K562 (cell line): ENCODE measurements around the gene UBLCP1.

Experiments
- JUN ChIP-seq, 2 experiments: sonication (generic) in 1 of 2; formaldehyde crosslinking in 1 of 2; IDR thresholded peaks; 2 replicates each; pipeline versions ENCODE4 v1.6.1 to v1.8.0; 2012 to 2022; ENCODE audit warnings: borderline replicate concordance in 2 of 2, mild to moderate bottlenecking in 2 of 2, improper control_type of control experiment in 1 of 2, low read depth in 1 of 2, low read length in 1 of 2, missing genetic modification reagents in 1 of 2
- TF ChIP-seq, protein P1 (sequence below): fragments of 200-800 bp; sonication (Bioruptor generic); IDR thresholded peaks from 2 replicates; pipeline ENCODE4 v1.6.1; 2016; ENCODE audit warnings: missing genetic modification characterization, missing compliant biosample characterization

- TF ChIP-seq, protein P1, sequence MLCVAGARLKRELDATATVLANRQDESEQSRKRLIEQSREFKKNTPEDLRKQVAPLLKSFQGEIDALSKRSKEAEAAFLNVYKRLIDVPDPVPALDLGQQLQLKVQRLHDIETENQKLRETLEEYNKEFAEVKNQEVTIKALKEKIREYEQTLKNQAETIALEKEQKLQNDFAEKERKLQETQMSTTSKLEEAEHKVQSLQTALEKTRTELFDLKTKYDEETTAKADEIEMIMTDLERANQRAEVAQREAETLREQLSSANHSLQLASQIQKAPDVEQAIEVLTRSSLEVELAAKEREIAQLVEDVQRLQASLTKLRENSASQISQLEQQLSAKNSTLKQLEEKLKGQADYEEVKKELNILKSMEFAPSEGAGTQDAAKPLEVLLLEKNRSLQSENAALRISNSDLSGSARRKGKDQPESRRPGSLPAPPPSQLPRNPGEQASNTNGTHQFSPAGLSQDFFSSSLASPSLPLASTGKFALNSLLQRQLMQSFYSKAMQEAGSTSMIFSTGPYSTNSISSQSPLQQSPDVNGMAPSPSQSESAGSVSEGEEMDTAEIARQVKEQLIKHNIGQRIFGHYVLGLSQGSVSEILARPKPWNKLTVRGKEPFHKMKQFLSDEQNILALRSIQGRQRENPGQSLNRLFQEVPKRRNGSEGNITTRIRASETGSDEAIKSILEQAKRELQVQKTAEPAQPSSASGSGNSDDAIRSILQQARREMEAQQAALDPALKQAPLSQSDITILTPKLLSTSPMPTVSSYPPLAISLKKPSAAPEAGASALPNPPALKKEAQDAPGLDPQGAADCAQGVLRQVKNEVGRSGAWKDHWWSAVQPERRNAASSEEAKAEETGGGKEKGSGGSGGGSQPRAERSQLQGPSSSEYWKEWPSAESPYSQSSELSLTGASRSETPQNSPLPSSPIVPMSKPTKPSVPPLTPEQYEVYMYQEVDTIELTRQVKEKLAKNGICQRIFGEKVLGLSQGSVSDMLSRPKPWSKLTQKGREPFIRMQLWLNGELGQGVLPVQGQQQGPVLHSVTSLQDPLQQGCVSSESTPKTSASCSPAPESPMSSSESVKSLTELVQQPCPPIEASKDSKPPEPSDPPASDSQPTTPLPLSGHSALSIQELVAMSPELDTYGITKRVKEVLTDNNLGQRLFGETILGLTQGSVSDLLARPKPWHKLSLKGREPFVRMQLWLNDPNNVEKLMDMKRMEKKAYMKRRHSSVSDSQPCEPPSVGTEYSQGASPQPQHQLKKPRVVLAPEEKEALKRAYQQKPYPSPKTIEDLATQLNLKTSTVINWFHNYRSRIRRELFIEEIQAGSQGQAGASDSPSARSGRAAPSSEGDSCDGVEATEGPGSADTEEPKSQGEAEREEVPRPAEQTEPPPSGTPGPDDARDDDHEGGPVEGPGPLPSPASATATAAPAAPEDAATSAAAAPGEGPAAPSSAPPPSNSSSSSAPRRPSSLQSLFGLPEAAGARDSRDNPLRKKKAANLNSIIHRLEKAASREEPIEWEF (CRISPR knock-in tag): no peak
- no peak for TF ChIP-seq JUN (IDR thresholded peaks at IDR 0.05; ENCODE audit: borderline replicate concordance, low read depth, low read length)
- no peak for TF ChIP-seq JUN (CRISPR knock-in tag; IDR thresholded peaks at IDR 0.05; ENCODE audit: borderline replicate concordance)
Measured at GRCh38 chr5:159257629-159258283, 5.3 kb upstream of the UBLCP1 start.
